Frontal cortex (tissue), 4 donors: ENCODE data around the gene ARNT2. TPM values are rescaled to one million over a fixed set of nuclear protein-coding genes. Genes with fewer than 3 reads are reported as not detected.
A peak's percentile ranks its signal among the peaks of the same experiment; 100 is the strongest.

Source experiments
- DNase-seq, 2 donors: peaks; one replicate each; pipeline ENCODE4 v3.0.0; 2012; ENCODE audit warnings: low spot score in 2 of 2
- FAIRE-seq: peaks from 2 replicates; lab custom pipeline; 2012; peaks lifted over from hg19 to GRCh38; lab: Jason Lieb, UNC
- total RNA-seq: library from RNA; depleted of rRNA; stranded (reverse); fragments of >200 nt; gene quantifications from one replicate; pipeline ENCODE4 v1.2.3, GENCODE V29; 2014
- donor health status: control.
- donor health status: control.
- donor health status: control.

ARNT2 gene
- total RNA-seq, 1 donor from 2014 or later = 43.2 TPM

GRCh38 chr15:80437334-80437891 lies 33.2 kb downstream of the ARNT2 start:
- DNase-seq (no peak), FAIRE-seq (no peak)

GRCh38 chr15:80439140-80439539 lies 35.0 kb downstream of the ARNT2 start:
- FAIRE-seq (no peak), DNase-seq (no peak)

DNA sequence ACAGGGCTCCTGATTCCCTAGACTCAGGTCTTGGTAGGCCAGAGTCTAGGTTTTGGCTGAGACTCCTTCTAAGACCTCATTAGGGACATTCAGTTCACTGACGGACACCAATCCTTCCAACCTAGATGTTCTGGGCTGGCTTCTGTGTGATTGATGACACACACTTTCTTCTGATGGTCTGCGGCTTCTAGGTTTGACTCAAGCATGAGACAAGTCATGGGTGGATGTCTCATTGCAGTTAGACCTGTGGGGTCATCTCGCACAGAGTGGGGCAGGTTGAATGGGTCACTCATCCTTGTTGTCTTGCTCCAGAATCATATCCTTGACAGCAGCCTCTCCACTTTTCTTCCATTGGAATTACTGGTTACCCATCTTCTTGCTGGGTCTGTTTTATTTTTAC lies 35.8 kb downstream of the ARNT2 start:
- FAIRE-seq = no peak
- no peak for DNase-seq

GRCh38 chr15:80441041-80441440 lies 36.9 kb downstream of the ARNT2 start:
- DNase-seq (no peak), FAIRE-seq (no peak)

GRCh38 chr15:80441714-80442113 lies 37.5 kb downstream of the ARNT2 start:
- no peak for DNase-seq
- FAIRE-seq = no peak

- FAIRE-seq = no peak
- no peak for DNase-seq
Measured at GRCh38 chr15:80442728-80443403, 38.7 kb downstream of the ARNT2 start.

DNA sequence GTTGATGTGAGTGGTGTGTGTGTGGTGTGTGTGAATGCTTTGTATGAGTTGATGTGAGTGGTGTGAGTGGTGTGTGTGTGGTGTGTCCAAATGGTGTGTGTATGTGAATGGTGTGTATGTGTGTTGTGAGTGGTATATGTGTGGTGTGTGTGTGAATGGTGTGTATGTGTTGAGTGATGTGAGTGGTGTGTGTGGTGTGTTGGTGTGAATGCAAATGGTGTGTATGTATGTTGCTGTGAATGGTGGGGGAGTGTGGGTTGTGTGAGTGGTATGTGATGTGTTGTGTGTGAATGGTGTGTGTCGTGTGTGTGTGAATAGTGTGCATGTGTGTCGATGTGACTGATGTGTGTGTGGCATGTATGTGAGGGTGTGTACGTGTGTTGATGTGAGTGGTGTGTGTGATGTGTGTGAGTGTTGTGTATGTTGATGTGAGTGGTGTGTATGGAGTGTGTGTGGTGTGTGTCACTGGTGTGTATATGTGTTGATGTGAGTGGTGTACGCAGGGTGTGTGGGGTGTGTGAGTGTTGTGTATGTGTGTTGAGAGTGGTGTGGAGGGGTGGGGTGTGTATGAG lies 40.6 kb downstream of the ARNT2 start:
- no peak for FAIRE-seq

GRCh38 chr15:80445300-80446041 lies 41.3 kb downstream of the ARNT2 start:
- DNase-seq = no peak
- FAIRE-seq = no peak

More for the DNA sequence above, 40.6 kb downstream of the ARNT2 start:
- no peak for DNase-seq

DNA sequence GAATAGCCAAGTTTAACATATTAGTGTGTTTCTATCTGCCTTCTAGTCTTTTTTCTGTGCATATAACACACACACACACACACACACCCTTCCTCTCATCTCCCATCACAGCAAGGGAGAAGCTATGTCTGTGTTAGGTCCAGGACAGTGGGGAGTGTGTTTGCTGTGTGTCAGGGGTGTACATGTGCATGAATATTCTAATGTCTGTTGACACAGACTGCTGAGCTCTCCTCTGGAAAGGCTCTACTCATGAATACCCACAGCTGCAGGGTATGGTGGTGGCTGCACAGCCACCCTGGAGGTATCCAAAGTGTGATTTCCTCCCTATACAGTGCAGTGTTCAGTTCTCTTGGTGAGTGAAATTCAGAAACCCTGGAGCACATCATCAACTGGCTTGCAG lies 42.9 kb downstream of the ARNT2 start:
- DNase-seq (no peak), FAIRE-seq (no peak)

- no peak for DNase-seq
- FAIRE-seq = no peak
Measured at GRCh38 chr15:80449825-80450224, 45.6 kb downstream of the ARNT2 start.

- FAIRE-seq (no peak), DNase-seq (no peak)
Measured at GRCh38 chr15:80450811-80451321, 46.7 kb downstream of the ARNT2 start.

GRCh38 chr15:80452166-80452565 lies 48.0 kb downstream of the ARNT2 start:
- DNase-seq (no peak), FAIRE-seq (no peak)

GRCh38 chr15:80455051-80455648 lies 51.0 kb downstream of the ARNT2 start:
- DNase-seq = no peak
- FAIRE-seq = no peak

DNA sequence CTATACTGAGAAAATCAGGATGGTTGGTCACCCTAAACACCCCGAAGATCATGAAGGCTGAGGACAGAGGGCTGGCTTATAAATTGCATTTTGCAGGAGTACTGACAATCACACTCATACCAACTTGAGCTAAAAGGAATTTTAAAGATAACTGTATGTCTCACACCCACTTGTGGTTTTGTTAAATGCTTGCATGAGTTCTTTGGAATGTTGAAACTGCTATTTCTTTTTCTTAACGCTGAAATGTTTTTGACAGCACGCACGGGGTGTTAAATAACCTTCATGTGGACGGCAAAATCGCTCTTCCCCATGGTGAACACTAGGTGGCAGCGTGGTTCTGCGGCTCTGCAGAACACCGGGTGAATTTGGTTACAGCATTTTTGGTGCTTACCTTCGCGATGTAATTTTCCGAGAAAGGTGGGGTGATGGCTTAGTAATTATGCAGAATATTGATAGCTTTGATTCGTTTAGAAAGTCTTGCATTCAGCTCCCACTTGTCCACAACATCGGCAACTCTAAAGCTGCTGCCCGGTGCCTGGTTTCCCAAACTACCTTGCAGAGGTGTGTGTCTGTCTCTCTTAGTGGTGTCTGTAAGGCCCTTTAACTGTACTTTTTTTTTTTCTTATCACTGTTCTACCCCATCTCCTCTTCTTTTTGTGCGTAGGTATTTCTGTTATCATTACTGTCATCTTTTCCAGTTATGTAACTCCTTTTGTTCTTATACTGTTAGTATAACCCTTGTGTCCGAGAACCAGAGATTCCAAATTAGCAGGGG lies 51.7 kb downstream of the ARNT2 start:
- DNase-seq = peak; percentile 38 to 51
- no peak for FAIRE-seq

GRCh38 chr15:80456517-80457492 lies 52.6 kb downstream of the ARNT2 start:
- DNase-seq = no peak
- FAIRE-seq = no peak

DNA sequence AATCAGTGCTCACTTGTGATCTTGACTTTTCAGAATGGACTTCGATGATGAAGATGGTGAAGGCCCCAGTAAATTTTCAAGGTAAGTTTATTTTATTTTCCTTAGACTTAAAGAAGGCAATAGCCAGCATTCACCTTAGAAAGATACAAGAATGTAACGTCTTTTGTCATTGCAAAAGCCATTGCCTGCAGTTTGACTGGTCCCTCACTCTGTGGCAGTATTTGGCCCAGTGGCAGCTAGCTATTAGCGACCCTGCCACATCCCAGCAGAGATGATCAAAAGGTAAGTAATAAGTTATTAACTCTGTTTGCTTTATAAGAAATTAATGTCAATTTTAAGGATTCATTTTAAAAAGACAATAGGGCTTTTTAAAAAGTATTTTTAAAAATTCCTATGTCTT lies 53.7 kb downstream of the ARNT2 start:
- no peak for DNase-seq
- FAIRE-seq = no peak

GRCh38 chr15:80458580-80458979 lies 54.4 kb downstream of the ARNT2 start:
- FAIRE-seq = no peak

DNA sequence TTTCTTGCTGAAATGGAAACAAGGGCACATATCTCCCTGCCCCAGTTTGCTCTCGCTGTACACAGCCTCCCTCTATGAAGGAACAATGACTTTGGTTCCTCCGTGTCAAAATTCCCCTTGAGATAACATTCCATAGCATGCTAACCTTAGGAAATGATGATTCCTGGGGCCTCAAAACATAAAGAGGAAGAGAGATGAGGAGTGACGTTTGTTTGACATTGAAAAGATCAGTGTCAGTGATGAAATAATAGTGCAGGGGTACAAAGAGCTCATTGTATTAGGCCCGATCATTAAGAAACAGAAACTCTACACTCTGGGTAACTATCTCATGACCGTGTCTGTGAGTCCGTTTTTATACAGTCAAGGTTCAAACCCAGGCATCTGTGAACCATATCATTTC lies 55.2 kb downstream of the ARNT2 start:
- no peak for FAIRE-seq

More at GRCh38 chr15:80458580-80458979, 54.4 kb downstream of the ARNT2 start:
- DNase-seq = no peak

More for the DNA sequence above, 55.2 kb downstream of the ARNT2 start:
- DNase-seq = no peak
